ENCODE results near the gene ZNF70.
A peak's percentile ranks its signal among the peaks of the same experiment; 100 is the strongest.

Gene ZNF70

DNA sequence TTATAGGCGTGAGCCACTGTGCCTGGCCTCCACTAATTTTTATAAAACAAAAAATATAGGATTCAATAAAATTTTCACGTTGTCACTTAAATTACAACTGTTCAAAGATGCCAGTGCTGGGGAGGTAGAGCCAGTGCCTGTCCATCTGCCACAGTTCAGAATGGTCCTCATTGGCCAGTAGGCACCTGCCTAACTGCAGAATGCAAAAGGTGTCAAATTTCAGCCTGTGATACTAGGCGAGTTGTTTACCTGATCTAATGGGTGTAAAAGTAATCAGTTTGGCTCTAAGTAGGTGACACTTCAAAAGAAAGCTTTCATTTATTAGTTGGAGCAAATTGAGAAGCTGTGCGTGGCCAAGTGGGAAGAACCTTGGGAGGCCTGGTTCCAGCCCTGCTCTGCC, 38.2 kb upstream of the ZNF70 start:
- no peak for DNase-seq (ENCODE audit: extremely low read depth, low read depth)

DNA sequence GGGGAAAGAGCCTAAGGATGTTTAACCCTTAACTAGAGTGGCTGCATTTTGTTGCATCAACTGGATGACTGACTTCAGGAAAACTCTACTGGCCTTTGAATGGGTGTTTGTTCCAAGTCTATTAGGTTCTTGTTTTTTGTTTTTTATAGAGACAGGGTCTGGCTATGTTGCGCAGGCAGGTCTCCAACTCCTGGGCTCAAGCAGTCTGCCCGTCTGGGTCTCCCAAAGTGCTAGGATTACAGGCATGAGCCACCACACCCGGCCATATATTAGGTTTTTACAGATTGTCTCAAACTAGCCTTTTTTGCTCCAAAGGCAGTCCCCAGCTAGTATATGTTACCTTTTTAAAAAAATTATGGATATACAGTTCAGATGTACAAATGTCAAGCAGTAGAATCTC, 37.0 kb upstream of the ZNF70 start:
- no peak for DNase-seq (ENCODE audit: extremely low read depth, low read depth)
- TF ChIP-seq, protein P1, sequence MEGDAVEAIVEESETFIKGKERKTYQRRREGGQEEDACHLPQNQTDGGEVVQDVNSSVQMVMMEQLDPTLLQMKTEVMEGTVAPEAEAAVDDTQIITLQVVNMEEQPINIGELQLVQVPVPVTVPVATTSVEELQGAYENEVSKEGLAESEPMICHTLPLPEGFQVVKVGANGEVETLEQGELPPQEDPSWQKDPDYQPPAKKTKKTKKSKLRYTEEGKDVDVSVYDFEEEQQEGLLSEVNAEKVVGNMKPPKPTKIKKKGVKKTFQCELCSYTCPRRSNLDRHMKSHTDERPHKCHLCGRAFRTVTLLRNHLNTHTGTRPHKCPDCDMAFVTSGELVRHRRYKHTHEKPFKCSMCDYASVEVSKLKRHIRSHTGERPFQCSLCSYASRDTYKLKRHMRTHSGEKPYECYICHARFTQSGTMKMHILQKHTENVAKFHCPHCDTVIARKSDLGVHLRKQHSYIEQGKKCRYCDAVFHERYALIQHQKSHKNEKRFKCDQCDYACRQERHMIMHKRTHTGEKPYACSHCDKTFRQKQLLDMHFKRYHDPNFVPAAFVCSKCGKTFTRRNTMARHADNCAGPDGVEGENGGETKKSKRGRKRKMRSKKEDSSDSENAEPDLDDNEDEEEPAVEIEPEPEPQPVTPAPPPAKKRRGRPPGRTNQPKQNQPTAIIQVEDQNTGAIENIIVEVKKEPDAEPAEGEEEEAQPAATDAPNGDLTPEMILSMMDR (IDR thresholded peaks at IDR 0.05; ENCODE audit: low read depth, low read length): no peak

More for the DNA sequence above, 38.2 kb upstream of the ZNF70 start:
- TF ChIP-seq, protein P1 (IDR thresholded peaks at IDR 0.05; ENCODE audit: low read depth, low read length): no peak

DNA sequence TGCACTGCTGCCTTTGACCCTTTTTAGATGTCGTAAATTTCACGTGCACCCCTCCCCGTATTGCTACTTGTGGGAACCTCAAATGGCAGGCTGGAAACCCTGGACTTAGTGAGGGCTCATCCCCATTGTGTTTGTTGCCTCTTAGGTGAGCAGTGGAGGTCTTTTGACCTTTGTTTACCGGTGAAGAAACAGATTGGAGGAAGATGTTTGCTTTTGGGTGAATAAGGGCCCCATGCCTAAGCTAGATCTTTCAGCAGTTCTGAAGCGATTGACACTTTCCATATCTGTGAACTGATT, 36.6 kb upstream of the ZNF70 start:
- DNase-seq (ENCODE audit: extremely low read depth, low read depth): no peak

DNA sequence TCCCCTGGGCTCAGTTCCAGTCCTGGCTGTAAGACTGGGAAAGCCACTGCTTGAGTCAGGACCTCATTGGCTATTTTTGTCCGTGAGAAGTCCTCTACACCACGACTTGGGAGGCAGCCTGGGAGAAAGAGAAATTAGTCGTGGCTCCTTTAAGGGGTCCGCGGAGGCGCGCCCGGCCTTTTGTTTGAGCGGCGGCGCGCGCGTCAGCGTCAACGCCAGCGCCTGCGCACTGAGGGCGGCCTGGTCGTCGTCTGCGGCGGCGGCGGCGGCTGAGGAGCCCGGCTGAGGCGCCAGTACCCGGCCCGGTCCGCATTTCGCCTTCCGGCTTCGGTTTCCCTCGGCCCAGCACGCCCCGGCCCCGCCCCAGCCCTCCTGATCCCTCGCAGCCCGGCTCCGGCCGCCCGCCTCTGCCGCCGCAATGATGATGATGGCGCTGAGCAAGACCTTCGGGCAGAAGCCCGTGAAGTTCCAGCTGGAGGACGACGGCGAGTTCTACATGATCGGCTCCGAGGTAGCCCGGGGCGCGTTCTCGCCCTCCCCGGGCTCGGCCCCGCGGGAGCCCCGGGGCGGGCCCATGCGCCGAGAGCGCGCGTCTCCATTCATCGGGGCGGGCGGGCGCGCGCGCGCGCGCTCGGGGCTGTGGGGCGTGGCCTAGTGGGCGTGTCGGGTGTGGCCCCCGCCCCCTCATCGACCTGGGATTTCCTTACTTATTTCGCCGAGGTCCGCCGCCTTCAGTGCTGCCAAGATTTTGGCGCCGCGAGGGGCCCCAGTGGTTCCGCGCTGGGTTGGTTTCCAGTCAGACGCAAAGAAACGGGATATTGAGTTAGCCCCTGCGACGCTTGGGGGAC, 36.1 kb upstream of the ZNF70 start, which contains the start of gene SMARCB1:
Gene SMARCB1, plus strand, starts transcription at position 215 of the 848 bp plus-strand sequence. Its CDS starts 204 bp downstream, at position 419.
- peak; percentile 66 for DNase-seq (ENCODE audit: extremely low read depth, low read depth)
- TF ChIP-seq, protein P1 (IDR thresholded peaks at IDR 0.05; ENCODE audit: low read depth, low read length): no peak

More for the DNA sequence above, 36.6 kb upstream of the ZNF70 start:
- TF ChIP-seq, protein P1 (IDR thresholded peaks at IDR 0.05; ENCODE audit: low read depth, low read length): no peak

DNA sequence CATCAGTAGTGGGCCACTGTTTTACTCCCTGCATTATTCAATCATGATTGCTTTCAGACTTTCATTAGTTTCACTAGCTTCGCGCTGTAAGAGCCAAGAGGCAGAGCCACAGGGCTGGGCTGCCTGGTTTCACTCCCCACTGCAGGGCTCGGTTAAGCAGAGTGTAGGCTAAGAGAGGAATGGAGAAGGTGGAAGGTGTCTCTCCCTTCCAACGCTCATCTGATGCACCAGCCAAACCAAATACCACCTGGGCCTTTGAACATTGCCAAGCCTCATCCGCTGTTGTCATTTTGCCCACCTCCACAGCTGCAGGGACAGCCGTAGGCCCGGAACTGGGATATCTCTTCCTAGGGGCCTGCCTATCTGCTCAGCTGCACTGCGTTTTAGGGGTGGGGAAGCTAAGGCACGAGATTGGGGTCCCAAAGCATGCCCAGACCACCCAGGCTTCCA, 35.4 kb upstream of the ZNF70 start:
- no peak for DNase-seq (ENCODE audit: extremely low read depth, low read depth)
- TF ChIP-seq, protein P1 (IDR thresholded peaks at IDR 0.05; ENCODE audit: low read depth, low read length): no peak

DNA sequence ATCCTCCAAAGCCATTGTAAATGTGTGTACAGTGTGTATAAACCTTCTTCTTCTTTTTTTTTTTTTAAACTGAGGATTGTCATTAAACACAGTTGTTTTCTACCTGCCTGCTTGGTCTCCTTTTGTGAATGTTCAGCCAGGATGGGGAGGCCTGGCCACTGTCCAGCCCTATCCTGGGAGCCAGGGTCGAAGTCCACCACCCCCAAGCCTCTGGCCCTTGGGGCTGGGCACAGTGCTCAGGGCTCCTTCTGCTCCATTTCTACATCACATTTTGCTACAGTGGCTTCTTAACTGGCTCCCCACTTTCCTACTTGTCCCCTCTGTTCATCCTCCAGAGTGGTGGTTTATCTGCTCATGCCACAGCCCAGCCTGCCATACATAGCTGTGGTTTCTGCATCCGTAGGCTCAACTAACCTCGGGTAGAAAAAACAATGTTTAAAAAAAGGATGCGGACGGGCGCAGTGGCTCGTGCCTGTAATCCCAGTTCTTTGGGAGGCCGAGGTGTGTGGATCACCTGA, 33.4 kb upstream of the ZNF70 start:
- no peak for DNase-seq (ENCODE audit: extremely low read depth, low read depth)
- TF ChIP-seq, protein P1 (IDR thresholded peaks at IDR 0.05; ENCODE audit: low read depth, low read length): no peak

Data from AG09319 (cell line).